A549 (cell line): ENCODE measurements around the gene KLK11.

Experiments
- CHD2 ChIP-seq: fragments of 150-350 bp; IDR thresholded peaks from 2 replicates; pipeline ENCODE4 v1.6.1; 2014; ENCODE audit warnings: low read length; ENCODE audit not compliant: partially characterized antibody
- EP300 ChIP-seq, 2 experiments: fragments of >200 bp; sonication (Bioruptor Twin); formaldehyde crosslinking; IDR thresholded peaks; 2 replicates in 1 of 2; 3 replicates in 1 of 2; pipeline ENCODE4 v1.6.1; 2016 to 2017
- FOSB ChIP-seq: fragments of 250-450 bp; sonication (Bioruptor Pico); IDR thresholded peaks from 2 replicates; pipeline ENCODE4 v1.5.0; 2020; ENCODE audit warnings: mild to moderate bottlenecking, moderate library complexity
- GATA3 ChIP-seq: IDR thresholded peaks from 2 replicates; pipeline ENCODE4 v1.6.1; 2012; ENCODE audit warnings: borderline replicate concordance
- POLR2A ChIP-seq: IDR thresholded peaks from 2 replicates; pipeline ENCODE4 v1.6.1; 2012; ENCODE audit warnings: mild to moderate bottlenecking, low read length
- RCOR1 ChIP-seq: fragments of 150-350 bp; IDR thresholded peaks from 2 replicates; pipeline ENCODE4 v1.6.1; 2014; ENCODE audit warnings: antibody characterized with exemption, low read length, low read depth
- RFX5 ChIP-seq: fragments of 450-650 bp; IDR thresholded peaks from 2 replicates; pipeline ENCODE4 v1.7.1; 2014; ENCODE audit warnings: antibody characterized with exemption, mild to moderate bottlenecking, moderate library complexity
- SMC3 ChIP-seq: fragments of >200 bp; sonication (Bioruptor Twin); formaldehyde crosslinking; IDR thresholded peaks from 3 replicates; pipeline ENCODE4 v1.6.1; 2018; ENCODE audit warnings: inconsistent platforms
- TF ChIP-seq, protein P1 (sequence below): fragments of >200 bp; sonication (Bioruptor Twin); formaldehyde crosslinking; IDR thresholded peaks from 3 replicates; pipeline ENCODE4 v1.5.1; 2016
- TF ChIP-seq, protein P2 (sequence below): IDR thresholded peaks from 2 replicates; pipeline ENCODE4 v1.6.1; 2012; ENCODE audit warnings: low read depth, borderline replicate concordance
- TF ChIP-seq, protein P3 (sequence below): fragments of >200 bp; sonication (Bioruptor Twin); formaldehyde crosslinking; IDR thresholded peaks from 3 replicates; pipeline ENCODE4 v1.6.1; 2016

DNA sequence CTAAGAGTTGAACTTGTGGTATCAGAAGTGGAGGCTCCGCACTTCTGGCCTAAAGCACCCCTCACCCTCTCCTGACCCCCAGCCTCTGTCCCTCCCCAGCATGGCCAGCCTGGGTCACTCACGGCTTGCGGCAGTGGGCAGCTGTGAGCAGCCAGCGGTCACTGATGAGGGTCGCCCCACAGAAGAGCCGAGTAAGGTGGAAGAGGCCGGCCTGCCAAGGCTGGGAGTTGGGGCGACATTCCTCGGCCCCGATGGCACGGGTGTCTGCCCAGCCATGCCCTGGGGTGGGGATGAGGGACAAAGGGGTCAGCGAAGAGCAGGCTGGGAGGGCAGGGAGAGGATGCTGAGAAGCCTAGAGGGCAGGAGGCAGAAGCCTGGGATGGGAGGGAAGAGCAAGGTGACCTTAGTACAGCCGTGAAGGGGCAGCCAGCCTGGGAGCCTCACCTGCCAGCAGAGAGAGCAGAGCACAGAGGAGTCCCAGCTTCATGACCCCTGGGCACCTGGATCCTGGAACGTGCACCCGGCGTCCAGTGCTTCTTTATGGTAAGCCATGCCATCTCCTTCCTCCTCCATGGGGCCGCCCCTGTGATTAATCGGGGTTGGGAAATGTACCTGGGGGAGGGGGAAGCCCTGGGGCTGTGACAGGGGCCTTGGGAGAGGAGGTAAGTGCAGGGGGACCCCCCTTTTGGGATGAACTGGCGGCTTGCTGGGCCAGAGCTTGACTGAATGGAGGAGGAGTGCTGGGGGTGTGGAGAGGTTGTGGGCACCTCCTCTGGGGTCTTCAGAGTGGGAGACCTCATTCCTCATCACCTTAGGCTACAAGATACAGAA is 17.1 kb downstream of the KLK11 start:
- no peak for TF ChIP-seq GATA3
- TF ChIP-seq, protein P1, sequence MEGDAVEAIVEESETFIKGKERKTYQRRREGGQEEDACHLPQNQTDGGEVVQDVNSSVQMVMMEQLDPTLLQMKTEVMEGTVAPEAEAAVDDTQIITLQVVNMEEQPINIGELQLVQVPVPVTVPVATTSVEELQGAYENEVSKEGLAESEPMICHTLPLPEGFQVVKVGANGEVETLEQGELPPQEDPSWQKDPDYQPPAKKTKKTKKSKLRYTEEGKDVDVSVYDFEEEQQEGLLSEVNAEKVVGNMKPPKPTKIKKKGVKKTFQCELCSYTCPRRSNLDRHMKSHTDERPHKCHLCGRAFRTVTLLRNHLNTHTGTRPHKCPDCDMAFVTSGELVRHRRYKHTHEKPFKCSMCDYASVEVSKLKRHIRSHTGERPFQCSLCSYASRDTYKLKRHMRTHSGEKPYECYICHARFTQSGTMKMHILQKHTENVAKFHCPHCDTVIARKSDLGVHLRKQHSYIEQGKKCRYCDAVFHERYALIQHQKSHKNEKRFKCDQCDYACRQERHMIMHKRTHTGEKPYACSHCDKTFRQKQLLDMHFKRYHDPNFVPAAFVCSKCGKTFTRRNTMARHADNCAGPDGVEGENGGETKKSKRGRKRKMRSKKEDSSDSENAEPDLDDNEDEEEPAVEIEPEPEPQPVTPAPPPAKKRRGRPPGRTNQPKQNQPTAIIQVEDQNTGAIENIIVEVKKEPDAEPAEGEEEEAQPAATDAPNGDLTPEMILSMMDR, result no peak
- TF ChIP-seq POLR2A, result no peak
- TF ChIP-seq, protein P2, sequence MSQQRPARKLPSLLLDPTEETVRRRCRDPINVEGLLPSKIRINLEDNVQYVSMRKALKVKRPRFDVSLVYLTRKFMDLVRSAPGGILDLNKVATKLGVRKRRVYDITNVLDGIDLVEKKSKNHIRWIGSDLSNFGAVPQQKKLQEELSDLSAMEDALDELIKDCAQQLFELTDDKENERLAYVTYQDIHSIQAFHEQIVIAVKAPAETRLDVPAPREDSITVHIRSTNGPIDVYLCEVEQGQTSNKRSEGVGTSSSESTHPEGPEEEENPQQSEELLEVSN, result no peak
- TF ChIP-seq EP300 (IDR thresholded peaks at IDR 0.05), result no peak
- no peak for TF ChIP-seq RFX5
- TF ChIP-seq SMC3, result no peak
- TF ChIP-seq FOSB (CRISPR knock-in tag), result no peak
- TF ChIP-seq, protein P3, sequence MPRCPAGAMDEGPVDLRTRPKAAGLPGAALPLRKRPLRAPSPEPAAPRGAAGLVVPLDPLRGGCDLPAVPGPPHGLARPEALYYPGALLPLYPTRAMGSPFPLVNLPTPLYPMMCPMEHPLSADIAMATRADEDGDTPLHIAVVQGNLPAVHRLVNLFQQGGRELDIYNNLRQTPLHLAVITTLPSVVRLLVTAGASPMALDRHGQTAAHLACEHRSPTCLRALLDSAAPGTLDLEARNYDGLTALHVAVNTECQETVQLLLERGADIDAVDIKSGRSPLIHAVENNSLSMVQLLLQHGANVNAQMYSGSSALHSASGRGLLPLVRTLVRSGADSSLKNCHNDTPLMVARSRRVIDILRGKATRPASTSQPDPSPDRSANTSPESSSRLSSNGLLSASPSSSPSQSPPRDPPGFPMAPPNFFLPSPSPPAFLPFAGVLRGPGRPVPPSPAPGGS, result no peak
- no peak for TF ChIP-seq CHD2
- no peak for TF ChIP-seq RCOR1
